Middle frontal gyrus (tissue), 1 donor: ENCODE data around the gene AUTS2.

Experiments used
- DNase-seq: peaks from one replicate; pipeline ENCODE4 v3.0.0-alpha.2; 2015; ENCODE audit warnings: low spot score; ENCODE audit errors: extremely low spot score

AUTS2 gene

DNA sequence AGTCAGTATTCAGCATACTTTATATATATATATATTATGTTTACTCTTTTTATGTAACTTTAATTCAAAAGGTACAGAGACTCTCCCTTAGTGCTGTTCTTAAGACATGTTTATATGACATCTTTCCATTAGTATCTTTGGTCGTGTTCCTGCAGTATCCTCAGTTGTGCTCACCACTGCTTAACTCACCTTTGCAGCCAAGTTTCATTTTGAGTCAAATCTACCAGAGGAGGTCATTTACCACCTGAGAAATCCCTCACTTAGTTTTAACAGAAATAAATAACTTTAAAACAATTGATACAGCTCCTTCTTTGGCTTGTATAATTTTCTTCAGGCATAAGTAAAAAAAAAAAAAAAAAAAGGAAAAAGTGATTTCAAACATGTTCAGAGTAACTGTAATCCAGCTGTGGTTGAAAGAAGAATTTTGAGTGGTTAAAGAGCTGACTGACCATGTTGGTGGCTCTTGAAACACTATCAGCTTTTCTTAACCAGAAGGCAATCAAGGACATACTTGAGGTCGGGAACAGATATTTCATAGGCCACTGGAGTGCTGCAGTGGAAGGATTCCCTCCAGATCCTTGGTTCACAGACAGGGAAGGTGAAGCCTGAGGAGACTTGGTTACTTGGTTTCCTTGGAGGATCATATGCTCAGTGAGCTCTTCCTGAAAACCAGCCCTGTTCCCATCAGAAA is 116.8 kb downstream of the AUTS2 start:
- DNase-seq = no peak

DNA sequence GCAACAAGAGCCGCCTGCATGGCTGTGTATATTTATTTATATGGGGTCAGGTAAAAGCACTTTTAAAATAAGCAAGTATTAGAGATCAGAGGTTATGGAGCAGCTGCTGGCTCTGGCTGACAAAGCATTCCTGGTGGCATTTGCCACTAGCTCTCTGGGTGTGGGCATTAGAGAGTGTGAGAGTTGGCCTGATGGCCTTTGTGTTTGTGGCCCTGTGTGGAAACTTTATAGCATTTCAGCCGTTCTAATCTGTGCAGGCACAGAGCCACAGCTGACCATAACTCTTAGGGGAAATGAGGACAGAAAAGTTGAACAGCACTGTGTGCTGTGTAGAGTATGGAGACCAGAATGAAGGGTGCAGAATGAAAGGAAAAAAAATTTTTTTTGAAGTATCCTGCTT is 118.9 kb downstream of the AUTS2 start:
- no peak for DNase-seq

DNA sequence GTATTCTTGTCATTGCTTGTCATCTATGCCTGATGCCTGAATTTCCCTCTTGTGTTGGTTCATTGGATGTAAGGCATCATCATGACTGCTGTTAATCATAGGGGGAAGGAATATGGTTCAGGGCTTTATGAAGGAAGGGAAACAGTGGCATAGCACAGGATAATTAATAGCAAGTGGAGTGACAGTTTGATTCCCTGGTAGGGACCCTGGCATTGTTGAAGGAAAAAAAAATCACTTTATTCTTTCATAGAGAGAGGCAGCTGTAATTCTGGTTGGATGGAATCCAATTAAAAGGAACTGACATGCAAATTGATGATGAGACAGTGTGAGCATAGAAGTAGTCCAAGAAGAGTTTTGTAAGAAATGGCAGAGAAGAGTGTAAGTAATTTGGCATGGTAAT is 121.4 kb downstream of the AUTS2 start:
- DNase-seq = no peak

DNA sequence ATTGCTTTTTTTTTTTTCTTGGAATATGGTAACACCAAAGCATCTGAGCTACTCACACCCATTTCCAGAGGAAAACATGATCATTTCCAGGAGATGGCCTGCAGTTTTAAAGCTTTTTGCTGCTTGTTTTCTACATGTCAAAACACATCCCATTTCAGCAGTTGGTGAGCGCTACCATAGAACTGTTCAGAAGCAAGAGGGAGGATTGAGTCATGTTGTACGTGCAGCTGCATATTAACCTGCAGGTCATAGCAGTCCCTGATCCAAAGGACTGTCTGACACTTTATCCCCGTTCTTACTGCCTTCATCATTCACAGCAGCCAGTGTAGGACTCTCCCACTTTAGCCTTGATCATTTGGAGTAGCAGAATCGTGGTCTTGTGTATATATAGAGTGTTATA is 124.6 kb downstream of the AUTS2 start:
- DNase-seq = no peak

DNA sequence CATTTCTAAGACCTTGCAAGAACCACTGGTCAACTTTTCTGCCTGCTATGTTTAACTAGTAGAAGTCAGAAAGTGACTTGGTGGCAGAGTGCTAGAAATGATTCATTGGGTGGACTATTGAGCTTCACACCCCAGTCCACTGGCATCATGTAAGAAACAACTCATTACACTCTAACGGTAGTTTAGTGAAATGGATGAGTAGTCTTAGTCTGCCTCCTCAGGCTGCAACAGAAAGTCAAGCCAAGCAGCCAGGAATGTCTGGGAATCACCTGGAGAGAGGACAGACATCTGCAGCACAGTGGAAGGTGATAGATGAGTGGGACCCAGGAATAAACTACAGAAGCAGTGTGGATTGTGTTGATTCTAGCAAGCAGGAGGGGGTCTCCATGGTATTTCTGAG is 125.4 kb downstream of the AUTS2 start:
- no peak for DNase-seq

DNA sequence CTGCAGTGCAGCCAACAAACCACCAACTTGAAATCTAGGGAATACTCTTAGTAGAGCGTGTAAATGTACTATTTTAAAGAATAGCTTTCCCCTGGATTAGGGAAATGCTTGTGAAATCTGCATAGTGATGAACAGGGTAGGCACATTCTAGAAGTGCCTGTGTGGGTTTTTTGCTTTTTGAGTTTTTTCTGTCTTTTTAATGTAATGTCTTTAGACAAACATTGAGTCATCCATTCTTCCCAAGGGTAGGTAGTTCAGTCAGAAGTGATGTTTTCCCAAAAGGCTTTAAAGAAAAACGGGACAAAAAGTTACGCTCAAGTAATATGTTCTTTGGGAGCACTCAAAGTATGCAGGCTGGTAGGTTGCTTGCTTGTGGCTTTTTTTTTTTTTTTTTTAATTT is 130.0 kb downstream of the AUTS2 start:
- no peak for DNase-seq

DNA sequence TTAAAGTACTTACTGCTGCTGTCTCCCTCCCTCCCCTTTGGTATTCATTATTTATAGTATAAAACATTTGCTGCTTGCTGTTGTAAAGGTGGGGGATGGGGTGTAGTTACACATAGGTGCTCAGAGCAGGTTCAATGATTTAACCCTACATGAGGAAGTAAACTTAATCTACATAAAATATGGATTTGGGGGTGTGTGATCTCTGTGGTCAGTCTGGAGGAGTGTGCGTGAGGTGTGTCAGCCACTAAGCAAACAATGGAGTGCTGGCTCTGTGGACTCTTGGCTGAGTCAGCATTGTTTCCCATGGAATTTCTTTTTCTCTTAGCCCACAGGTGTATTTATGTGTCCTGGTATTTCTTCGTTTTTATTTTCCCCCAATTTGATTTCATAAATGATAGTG is 133.9 kb downstream of the AUTS2 start:
- DNase-seq = no peak

DNA sequence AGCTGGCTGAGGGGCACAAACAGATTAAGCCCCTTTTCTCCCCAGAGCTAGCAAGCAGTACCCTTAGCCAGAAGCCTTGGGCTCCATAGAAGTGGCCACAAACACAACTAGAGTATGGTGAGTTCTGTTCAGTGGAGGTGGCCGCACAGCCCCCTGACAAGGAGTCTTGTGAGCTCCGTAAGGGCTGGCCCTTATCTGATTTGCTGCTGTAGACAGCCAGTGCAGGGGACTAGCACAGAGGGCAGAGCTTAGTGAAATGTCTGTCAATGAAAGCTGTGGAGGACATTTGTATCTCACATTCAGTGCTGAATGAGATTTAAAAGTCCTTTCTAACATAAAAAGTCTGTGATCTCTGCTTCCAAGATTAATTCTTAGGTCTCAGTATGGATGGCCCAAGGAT is 137.3 kb downstream of the AUTS2 start:
- no peak for DNase-seq

DNA sequence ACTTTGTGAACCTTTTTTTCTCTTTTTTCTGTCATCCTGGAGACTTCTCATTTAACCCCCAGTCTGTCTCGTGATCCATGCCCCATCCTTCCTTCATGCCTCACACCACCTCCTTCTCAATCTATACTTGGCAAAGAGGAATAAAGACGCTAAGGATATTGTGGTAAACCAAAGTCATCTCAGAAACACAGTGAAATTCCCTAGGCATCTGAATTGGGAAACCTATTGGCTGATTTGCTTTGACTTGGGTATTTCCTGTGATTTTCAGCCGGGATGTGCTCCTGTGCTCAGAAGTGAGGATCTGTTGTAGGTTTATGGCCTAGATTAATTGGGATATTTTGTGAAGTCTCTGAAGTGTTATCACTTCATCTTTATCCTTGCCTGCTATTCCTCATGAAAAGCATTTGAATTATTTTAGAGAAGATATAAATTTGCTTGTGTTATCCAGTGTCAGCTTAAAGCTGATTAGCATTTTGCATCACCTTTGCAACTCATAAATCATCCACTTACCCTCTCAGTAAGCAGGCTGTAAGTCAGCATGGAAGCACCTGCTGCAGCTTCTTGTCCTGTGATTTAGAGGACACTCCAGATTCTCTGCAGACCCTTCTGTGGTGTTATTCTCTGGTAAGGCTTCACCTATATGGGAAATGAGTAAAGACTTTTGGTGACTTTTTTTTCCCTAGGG is 138.0 kb downstream of the AUTS2 start:
- DNase-seq = no peak

DNA sequence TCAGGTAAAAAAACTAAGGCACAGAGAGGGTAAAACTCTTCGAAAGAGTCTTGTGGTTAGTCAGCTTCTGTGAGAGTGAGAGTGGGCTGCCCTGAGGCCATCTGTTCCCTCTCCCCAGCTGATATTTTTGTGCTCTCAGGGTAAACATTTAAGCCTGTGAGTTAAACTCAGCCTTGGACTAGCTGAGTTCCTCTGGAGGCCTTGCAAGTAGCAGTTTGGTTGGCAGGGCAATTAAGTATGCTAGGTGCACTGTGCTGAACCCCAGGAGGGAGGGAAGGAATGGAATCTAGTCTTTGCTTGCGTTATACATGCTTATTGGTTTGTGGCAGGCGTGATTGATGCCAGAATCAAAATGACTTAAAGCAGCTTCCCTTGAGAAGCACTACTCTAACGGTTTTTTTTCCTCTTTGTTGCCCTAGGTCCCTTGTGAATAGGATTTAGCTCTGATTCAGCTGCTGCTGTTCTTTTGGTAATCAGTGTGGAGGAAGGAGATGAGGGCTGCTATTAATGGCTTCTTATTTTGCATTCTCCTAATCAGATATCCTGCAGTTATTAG is 140.2 kb downstream of the AUTS2 start:
- DNase-seq = no peak

DNA sequence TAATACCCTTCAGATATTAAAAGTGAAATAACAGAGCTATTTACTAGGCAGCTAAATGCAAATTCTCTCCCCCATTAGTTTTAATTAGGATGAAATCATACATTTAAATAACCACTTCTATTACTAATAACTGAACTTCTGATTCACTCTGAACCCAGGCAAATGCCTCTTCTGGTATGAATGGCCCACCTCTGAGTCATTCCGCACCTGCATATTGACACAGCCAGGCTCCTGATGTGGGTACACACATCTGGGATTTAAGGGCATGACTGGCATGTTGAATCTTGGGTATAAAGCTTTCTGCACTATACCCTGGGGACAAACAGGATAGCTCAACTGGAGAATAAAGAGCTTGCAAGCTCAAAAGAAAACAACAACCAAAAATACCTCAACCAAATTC is 140.9 kb downstream of the AUTS2 start:
- no peak for DNase-seq

DNA sequence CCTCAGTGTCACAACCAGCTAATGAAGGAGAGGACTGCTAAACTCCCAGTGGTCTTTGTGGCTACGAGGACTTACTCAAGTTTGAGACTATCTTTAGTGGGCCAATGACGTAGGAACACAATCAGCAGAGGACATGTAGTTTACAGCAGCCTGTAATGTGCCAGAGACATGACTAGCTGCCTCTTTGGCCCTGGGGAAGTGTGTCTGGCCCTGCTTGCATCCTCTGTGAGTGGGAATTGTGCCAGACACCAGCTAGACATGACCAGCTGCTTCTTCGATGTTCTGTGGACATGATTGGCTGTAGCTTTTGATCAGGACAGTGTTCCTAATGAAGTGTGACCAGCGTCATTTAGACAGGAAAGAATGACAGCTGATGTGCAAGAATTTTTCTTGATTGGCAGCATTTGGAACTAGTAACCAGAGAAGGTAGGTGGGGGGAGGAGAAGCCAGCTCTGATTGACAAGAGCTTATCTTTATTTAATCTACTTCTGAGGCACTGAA is 141.7 kb downstream of the AUTS2 start:
- DNase-seq = no peak

DNA sequence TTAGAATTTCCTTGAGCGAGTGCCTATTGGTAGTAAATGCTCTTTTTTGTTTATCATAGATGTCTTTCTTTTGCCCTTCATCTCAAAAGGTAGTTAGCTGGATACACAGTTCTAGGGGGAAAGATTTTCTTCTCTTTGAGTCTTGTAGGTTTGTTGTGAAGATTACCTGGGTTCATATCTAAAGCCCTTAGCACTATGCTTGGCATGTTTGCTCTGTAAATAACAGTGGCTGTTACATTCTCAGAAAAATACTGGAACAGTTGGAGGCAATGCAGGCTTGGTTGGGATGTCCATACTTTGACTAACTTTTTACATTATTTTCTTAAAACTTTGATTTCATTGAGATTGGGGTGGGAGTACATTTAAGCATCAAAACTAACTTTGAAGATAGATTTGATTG is 144.0 kb downstream of the AUTS2 start:
- DNase-seq = no peak

DNA sequence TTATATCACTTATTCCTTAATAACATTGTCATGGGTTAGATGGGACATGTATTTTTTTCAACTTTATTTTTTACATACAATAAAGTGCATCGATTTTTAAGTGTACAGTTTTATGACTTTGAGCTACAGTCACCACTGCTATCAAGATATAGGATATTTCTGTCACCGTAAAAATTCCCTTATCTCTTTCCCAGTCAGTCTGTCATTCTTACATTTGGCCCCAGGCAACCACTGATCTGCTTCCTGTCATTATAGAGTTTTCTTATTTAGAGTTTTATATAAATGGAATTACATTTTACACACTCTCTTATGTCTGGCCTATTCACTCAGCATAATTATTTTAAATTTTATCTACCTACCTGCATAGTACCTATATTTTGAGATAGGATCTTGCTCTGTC is 145.2 kb downstream of the AUTS2 start:
- DNase-seq = no peak

DNA sequence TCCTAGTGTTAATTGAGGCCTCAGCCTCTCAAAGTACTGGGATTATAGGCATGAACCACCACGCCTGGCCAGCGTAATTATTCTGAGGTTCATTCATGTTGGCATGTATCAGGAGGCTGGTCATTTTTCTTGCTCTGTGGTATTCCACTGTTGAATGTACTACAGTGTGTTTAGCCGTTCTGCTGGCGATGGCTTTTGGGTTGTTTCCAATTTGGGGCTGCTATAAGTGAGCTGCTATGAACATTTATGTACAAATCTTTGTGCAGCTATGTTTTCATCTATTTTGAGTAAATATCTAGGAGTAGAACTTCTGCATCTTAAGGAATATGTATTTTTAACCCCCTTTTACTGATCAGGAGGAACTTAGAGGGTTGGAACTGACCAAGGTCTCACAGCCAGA is 145.8 kb downstream of the AUTS2 start:
- DNase-seq = no peak

DNA sequence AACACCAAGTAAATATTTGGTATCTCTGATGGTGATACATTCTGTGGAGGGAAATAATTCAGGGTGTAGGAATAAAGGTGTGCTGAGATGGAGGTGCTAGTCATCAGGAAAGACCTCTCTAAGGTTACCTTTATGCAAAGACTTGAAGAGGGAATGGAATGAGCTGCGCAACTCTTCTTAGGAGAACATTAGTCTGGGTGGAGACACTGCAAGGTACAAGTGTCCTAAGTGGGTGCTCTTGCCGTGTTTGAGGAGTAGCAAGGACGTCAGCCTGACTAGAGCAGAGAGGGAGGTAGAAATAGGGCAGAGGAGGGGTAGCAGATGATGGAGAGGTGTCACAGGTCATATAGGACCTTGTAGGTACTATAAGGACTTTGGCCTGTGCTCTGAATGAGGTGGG is 148.1 kb downstream of the AUTS2 start:
- no peak for DNase-seq

DNA sequence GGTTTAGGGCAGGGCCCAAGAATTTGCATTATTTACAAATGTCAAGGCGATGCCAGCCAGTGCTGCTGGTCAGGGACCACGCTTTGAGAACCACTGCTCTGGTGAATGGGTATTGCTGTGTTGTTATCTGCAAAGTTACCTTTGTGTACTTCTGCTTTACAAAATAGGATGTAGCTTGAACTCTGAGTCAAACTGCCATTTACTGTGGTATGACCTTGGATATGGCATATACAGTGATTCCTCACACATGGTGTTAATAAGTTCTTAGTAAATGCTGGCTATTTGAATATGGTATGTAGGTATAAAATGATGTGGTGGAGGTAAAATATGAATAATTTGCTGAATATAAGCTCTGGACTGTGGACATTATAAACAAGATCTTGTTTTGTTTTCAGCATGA is 148.9 kb downstream of the AUTS2 start:
- DNase-seq = no peak

DNA sequence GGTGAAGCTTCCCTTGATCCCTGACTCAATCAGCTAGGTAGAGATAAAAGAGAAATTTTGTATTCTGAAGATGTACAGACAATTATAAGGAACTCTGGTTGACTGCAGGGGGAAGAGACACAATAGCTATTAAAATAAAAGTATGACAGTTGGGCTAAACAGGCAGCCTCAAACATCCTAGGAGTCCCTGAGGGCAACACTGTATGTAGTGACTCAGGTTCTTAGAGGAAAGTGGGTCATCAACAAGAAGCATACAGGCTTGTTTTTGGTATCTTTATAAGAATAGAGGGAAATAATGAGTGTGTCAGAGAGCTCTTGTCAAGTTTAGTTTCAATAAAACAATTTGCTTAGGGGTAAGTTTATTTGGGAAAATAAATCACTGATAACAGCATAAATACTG is 150.3 kb downstream of the AUTS2 start:
- DNase-seq = no peak

DNA sequence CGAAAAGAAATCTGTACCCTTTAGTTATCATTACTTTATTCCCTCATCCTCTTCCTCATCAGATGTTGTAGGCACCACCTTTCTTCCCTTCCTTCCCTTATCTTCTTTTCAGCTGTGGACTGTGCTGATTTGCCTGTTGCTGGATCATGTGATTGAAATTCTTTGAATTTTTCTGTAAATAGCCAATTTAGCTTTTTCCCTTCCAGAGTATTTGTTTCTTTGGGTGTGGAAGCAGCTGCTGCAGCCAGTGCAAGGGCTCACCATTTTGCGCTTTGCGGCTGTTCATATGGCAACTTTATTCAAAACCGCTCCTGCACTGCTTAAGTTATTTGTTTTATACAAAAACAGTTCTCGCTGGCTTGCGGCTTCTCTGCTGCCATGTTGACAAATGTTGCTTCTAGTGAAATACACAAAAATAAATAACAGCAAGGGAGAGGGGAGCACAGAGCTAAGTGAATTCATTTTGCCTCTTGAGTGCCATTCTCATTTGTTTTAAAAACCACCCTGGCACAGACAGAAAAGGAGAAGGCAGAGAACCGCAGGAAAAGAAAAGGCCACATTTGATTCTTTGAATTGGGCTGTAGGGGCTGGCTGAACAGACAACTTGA is 151.2 kb downstream of the AUTS2 start:
- no peak for DNase-seq

DNA sequence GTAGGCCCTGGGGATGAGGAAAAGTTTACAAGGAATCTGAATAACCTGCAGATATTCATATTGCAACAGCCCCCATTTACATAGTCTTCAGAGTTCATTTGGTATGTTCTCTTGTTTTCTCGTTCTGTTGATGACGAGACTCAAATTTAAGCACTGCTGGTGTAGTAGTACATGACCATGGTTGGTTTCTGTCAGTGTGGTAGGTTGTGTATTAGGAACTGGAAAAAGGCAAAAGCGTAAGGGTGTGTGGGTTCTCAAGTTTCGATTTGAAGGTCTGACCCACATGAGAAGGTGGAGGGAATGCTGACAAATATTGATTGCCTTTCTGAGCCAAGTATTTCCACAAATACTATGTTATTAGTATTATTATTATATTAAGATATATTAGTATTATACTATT is 151.7 kb downstream of the AUTS2 start:
- no peak for DNase-seq

DNA sequence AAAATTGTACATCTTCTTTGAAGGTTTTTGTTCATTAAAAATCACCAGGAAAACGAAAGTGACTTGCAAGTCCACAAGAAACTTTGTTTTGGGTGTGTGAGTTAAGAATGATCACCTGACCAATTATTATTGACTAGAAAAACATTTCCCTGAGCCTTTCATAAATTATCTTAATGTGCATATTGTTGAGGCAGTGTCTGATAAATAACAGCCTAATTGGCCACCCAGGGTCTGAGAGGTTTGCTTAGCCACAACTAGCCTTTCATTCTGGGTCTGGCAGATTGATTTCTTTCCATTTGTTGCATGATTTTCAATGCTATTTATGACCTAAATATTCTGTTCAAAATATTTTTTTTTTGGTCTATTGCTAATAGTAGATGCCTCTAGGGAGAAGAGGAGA is 152.8 kb downstream of the AUTS2 start:
- DNase-seq = no peak

DNA sequence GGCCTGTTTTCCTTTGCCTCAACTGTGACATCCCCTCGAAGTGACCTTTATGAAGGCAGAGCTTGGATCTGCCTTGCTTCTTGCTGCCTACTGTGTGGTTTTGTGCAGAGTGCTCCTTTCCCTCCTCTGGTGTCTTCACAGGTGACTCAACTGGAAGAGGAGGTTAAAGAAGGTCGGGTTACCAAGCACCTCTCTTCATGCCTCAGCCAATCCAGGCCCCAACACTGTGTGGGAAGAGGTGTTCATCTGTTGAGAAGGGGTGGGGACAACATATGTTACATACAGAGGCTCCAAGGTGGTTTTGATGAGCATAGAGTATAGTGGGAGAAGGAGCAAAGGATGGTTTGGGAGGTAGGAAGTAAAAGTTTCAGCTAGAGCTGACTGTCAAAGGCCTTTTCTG is 155.7 kb downstream of the AUTS2 start:
- no peak for DNase-seq

DNA sequence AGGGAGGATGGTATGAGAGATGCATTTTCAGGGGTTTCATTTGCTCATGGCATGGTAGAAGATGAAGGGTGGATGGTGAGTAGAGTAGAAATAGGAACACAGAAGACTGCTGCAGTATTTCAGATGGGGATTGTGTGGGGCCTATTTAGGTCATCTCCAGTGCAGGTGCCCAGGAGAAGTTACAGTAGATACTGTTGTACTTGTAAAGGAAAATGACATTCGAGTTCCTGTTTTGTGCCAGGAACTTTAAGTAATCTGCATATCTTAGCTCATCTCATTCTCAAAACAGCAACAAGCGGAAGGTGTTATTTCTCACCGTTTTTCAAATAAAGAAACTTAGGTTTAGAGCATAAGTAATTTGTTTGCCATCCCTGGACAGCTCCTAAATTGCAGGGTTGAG is 156.2 kb downstream of the AUTS2 start:
- no peak for DNase-seq
